GM19193 (cell line): ENCODE results near the gene FKBP1B.

Experiments
- POLR2A ChIP-seq: IDR thresholded peaks from 4 replicates; pipeline ENCODE4 v1.6.1; 2011; ENCODE audit not compliant: insufficient read depth, insufficient read length; ENCODE audit errors: extremely low read depth

FKBP1B gene

DNA sequence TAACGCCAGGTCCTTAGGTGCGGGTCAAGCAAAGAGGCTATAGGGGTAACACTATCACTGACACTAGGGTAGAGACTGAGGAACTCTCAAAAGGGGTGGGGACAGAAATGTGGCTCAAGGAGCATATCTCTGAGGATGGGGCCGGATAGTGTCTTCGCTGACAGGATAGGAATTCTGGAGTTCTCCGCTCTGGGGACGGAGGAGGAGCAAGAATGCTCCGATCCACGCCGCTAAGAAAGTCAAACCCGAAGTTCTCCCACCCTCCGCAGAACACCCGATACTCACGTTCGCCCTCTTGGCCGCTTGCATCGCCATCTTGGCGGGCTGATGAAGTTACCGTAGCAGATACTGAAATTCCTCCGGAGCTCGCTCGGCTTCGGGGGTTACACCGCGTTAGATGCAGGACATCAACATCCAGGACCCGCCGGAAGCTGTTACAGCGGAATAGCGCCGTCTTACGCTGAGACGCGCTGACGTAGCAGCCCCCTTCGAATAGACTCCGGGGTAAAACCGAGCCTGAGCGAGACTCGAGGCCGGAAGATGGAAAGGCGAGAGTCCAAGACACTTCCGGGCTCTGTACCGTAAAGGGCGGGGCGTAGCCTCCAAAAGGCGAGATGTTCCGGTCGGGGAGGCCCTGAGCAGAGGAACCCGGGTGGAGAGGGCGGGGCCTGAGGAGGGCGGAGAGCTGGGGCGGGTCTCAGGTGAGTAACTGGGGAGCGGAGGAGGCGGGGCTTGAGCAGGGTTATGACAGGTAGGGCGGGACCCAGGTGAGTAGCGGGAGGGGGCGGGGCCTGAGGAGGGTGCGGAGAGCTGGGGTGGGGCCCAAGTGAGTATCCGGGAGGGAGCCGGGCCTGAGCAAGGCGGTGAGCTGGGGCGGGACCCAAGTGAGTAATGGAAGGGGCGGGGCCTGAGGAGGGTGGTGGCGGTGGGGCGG lies 26.6 kb downstream of the FKBP1B start, which contains the start of gene SF3B6:
Gene SF3B6 (minus strand): TSS at position 412 of the 934 bp plus-strand sequence. CDS start 97 bp downstream, at position 315.
- peak; percentile 90 for TF ChIP-seq POLR2A

DNA sequence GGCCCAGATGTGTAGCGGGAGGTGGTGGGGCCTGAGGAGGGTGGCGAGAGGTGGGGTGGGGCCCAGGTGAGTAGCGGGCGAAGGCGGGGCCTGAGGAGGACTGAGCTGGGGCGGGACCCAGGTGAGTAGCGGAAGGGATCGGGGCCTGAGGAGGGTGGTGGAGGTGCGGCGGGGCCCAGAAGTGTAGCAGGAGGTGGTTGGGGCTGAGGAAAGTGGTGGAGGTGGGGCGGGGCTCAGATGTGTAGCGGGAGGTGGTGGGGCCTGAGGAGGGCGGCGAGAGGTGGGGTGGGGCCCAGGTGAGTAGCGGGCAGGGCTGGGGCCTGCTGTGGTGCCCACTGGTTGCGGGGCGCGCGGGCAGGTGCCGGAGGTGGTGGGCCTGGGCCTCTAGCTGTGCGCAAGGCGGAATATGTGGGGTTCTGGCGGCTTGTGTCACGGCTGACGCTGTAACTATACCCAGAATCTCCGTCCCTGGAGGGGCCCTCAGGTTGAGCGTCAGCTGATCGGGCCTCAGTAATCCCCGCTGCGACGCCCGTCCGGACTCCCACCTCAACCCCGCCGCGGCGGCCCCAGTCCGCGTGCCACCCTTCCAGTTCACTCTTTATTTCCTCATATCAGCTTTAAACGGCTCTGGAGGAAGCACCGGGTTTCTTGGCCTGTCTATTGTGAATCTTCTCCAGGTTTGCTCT lies 27.5 kb downstream of the FKBP1B start:
- peak; percentile 8 for TF ChIP-seq POLR2A

DNA sequence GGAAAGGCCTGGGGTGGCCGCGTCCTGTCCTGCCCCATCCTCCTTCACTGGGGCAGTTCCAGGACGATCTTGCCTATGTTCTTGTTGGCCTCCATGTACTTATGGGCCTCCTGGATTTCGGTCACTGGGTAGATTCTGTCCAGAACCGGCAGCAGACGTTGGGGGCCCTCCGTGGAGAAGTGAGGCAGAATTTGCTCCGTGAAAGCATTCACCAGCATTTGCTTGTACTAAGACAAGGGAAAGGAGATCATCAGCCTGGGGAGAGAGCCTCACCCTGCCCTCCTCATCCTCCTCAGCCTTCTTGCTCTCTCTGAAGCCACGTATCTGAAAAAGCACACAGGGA lies 28.0 kb downstream of the FKBP1B start:
- no peak for TF ChIP-seq POLR2A

DNA sequence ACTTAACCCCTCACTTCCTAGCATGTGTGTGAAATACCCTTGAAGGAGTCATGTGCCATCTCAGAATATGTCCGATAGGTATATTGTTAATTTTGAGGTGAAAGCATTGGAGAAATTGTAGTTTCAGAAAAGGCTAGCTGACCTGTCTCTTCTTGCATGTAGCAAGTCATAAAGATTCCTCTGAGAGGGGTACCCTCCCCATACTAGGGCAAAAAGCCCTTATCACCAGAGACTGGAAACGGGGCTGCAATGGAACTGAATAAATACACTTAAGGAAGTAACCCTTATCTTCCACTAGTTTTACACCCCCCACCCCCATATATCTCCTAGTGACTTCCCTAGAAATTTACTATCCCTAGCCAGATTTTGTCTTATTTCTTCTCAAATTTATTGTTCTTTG lies 28.3 kb downstream of the FKBP1B start:
- TF ChIP-seq POLR2A: no peak

DNA sequence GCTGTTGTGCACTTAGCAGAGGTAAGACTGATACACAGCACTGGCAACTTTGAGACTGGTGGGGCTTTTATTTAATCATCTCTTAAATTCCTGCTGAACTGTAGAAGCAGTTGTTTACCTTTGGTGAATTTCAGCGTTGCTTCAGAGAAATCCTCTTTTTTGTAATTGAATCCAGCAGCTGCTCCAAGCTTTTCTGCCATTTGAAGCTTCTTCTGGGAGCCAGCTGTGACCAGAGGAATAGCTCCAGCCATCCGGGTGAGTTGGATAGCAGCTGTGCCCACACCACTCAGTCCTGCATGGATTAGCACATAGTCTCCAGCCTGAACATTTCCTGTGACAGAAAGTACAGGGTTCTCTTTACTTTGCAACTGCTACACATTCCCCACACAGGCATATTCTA lies 31.2 kb downstream of the FKBP1B start:
- TF ChIP-seq POLR2A: no peak

DNA sequence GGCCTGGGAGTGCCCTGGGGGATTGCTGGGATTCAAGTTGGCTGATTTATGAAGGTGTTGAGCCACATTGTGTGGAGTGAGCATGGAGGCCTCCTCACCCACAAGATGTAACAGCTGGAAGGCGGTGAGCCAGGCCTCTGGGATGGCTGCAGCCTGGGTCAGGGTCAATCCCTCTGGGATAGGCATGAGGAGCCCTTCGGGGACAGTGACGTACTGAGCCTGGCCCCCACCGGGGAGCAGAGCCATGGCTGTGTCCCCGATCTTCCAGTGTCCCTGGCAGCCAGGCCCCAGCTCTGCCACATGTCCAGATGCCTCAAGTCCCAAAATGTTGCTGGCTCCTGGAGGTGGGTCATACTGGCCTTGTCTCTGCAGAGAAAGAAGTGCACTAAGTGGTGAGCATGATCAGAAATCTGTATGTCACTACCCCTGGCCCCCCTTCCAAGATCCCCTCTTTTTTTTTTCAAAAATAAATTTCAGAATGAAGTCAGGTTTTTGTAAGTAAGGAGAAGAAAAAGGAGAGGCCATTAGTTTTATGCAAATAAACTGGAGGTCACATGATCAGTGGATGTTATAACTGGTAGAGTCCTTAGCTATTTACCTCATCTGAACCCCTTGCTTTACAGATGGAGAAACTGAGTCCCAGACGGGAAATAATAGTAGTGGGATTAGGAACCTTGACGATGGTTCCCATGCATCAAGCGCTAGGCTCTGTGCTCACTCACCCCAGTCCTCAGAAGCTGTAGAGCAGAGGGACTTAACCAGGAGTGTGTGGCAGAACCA lies 33.4 kb downstream of the FKBP1B start:
- TF ChIP-seq POLR2A: no peak

DNA sequence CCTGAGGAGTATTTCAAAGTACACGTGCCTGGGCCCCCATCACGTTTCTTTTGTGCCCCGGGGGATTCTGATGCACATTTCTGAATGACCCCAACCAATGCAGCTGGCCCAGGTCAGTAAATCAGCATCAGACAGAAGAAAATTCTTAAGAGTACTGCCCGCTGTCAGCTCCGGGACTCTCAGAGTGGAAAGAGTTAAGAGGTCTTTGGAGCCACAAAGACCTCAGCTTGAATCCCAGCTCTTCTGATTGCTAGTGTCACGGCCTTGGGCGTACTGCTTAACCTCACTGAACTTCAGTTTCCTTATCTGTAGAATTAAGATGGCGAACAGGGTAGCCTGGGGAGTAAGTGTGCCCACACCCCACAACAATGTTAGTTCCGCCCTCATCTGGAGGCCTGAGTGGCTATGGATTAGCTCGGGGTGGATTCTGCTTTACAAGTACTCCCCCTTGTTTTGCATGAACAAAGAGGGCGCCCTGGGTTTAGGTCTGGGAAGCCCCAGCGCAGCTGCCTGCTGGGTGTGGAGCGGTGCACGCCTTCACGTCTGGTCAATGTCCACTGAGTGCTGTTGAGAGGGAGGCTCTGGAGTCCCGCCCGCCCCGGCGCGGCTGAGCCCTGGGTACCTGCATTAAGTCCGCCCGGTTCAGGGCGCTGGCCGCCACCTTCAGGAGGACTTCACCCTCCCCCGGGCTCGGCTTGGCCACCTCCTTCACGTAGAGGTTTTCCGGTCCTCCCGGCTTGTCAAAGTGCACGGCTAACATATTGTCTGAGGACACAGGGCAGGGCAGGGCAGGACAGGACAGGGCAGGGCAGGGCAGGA lies 34.2 kb downstream of the FKBP1B start:
- TF ChIP-seq POLR2A: peak; percentile 77

DNA sequence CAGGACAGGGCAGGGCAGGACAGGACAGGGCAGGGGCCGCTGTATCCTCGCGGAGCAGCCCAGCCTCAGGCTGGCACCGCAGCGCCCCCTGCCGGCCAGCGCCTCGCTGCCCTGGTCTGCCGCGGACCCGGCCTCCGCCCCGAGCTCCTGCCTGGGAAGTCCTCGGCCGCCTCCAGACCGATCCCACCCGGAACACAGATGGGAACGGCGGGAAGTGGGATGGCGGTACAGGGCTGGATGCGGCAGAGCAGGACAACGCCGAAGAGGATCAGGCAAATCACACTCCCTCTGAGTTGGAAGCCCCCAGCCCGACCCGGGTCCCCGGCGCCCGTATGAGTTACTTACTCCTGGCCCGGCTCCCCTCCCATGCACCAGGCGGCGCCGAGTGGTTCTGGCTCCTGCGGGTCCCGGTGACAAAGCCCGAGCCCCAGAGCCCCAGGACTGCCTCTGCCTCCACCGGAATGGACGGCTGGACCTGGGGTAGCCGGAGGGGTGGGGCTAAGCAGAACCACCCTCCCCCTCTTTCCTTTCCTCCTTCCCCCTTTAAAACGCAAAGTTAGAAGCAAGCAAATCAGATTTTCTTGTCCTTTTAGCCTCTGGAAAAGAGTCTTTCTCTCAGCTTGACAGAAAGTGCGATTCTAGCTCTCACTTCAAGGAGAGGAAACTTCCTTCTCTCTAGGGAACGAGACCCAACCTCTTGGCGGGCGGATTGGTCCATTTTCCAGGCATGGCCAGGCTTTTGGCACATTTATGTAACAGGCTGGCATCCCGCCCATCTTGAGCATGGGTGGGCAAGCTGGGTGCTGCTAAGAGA lies 35.1 kb downstream of the FKBP1B start, which contains the start of gene TP53I3:
Gene TP53I3 (minus strand): TSS at position 449 of the 814 bp plus-strand sequence. CDS start 508 bp downstream, outside the sequence.
- no peak for TF ChIP-seq POLR2A

DNA sequence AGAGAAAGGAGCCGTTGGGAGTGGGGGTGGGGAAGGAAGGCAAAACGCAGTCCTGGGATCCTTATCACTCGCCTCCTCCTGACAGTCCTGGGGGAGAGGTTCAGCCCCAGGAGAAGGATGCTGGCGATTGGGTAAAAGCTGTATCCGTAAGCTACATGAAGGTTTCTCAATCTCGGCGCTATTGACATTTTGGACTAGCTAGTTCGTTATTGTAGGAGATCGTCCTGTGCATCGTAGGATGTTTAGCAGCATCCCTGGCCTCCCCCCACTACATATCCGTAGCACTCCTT lies 35.6 kb downstream of the FKBP1B start:
- no peak for TF ChIP-seq POLR2A

DNA sequence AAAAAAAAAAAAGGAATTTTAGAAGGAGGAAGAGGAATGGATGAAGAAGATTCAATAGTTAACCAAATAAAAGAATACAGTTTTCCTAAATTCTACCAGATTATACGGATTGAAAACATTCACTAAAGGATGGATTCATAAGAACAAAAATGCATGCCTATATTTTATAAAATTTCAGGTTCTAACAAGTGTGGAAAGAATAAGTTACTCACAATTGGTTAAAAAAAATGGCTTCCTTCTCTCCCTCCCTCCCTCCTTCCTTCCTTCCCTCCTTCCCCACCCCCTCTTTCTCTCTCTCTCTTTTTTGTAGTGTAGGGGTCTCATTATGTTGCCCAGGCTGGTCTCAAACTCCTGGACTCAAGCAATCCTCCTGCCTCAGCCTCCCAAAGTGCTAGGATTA lies 36.7 kb downstream of the FKBP1B start:
- TF ChIP-seq POLR2A: no peak

DNA sequence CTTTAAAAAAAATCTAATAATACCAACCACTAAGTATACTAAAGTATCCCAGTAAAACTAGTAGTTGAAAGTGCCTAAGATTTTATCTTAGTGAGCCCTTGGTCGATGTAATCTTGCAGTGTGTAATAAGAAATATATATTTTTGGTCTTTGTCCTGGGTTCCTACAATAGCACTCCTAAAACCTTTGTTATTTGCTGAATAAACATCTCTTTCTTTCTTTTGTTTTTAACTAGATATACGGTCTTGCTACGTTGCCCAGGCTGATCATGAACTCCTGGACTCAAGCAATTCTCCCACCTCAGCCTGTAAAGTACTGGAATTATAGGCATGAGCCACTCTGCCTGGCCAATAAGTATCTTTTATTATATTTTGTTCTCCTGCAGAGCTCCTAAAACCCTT lies 37.5 kb downstream of the FKBP1B start:
- no peak for TF ChIP-seq POLR2A

DNA sequence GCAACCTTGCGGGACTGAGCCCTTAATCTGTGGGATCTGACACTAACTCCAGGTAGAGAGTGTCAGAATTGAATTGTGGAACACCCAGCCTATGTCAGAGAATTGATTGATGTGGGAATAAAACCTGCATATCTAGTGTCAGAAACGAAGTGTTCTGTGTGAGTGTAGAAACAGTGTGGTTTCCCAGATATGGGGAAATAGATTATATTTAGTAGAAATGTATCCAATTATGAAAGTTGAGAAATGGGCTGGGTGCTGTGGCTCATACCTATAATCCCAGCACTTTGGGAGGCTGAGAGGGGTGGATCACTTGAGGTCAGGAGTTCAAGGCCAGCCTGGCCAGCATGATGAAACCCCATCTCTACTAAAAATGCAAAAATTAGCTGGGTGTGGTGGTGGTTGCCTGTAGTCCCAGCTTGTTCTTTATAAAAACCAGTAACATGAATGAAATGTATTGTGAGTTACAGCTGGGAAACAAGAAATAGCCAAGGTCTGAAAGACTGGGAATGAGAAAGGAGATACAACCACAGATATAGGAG lies 39.3 kb downstream of the FKBP1B start:
- TF ChIP-seq POLR2A: no peak

DNA sequence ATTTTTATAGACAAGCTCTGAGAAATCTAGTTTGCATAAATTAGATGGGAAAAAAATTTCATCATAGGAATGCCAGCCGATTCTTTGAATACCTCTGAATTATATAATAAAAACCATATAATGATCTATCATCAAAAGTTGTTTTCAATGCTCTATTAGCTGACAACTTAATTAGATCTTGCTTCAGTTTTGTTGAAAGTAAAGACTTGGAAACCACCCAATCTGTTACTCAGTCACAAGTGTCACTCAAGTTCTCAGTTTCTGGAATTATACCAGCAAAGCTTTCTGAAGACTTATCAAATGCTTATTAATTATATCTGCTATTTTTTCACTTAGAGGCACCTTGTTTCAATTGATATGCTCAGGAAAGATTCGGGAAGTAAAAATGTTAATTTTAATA lies 52.5 kb downstream of the FKBP1B start:
- no peak for TF ChIP-seq POLR2A

DNA sequence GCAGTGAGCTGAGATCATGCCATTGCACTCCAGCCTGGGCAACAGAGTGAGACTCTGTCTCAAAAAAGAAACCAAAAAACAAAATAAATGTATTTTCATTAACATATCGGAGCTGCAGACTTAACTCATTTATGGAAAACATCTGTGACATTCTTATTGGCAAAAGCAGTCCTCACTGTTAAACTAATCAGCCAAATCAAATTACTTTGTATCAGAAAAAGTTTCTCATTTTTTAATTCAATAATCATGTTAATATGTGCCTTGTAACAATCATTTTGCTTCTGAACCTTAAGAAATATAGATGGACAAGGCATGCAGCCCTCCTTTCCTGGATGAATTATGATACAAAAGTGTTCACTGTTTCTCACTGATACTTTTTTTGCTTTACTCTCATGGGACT lies 53.1 kb downstream of the FKBP1B start:
- no peak for TF ChIP-seq POLR2A

DNA sequence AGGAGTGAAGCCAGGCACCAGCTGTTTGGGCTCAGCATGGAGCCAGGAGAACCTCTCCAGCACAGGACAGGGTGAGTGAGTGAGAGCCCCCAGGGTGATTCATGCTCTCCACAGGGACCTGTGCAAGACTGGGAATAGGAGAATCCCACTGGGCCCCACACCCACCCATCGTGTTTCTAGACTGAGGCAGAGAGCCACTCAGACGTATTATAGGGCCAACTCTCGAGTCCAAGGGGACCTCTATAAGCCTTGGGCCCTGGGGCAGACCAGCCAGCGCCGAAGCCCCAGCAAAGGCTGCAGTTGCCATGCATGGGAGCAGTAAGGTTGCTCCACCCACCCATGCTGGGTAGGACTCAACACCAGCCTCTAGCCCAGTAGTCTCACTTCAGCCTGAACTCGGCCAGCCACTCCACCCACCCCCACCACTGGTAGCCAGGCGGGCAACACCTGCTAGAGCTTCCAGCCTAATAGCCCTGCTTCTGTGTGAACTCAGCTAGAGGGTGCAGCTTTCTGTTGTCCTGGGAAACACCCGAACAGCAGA lies 54.6 kb downstream of the FKBP1B start:
- no peak for TF ChIP-seq POLR2A
